B cell (primary cell): Measurements from ENCODE around the gene PLEKHA3.

Experiments
- EZH2 ChIP-seq: IDR thresholded peaks from 2 replicates; pipeline ENCODE4 v1.6.1; 2012; ENCODE audit warnings: borderline replicate concordance, low read depth, mild to moderate bottlenecking, moderate library complexity, low read length; ENCODE audit not compliant: insufficient read depth, poor library complexity, severe bottlenecking
- TF ChIP-seq, protein P1 (sequence below): fragments of 200-600 bp; IDR thresholded peaks from one replicate; pipeline ENCODE4 v1.8.0; 2022; ENCODE audit warnings: antibody characterized with exemption, mild to moderate bottlenecking

- TF ChIP-seq, protein P1, sequence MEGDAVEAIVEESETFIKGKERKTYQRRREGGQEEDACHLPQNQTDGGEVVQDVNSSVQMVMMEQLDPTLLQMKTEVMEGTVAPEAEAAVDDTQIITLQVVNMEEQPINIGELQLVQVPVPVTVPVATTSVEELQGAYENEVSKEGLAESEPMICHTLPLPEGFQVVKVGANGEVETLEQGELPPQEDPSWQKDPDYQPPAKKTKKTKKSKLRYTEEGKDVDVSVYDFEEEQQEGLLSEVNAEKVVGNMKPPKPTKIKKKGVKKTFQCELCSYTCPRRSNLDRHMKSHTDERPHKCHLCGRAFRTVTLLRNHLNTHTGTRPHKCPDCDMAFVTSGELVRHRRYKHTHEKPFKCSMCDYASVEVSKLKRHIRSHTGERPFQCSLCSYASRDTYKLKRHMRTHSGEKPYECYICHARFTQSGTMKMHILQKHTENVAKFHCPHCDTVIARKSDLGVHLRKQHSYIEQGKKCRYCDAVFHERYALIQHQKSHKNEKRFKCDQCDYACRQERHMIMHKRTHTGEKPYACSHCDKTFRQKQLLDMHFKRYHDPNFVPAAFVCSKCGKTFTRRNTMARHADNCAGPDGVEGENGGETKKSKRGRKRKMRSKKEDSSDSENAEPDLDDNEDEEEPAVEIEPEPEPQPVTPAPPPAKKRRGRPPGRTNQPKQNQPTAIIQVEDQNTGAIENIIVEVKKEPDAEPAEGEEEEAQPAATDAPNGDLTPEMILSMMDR: no peak
- TF ChIP-seq EZH2: no peak
Measured at GRCh38 chr2:178550352-178550751, 70.1 kb downstream of the PLEKHA3 start.
